SK-N-SH treated with all-trans-retinoic acid at 6 μM for 48 hours (cell line): ENCODE results near the gene RFNG.

ENCODE experiments used
- ARNTL ChIP-seq: fragments of 450-650 bp; formaldehyde crosslinking; IDR thresholded peaks from 2 replicates; pipeline ENCODE4 v1.5.0; 2020; ENCODE audit warnings: low read depth, mild to moderate bottlenecking, moderate library complexity, borderline replicate concordance
- BACH2 ChIP-seq: fragments of 250-450 bp; sonication (Bioruptor Pico); IDR thresholded peaks from 2 replicates; pipeline ENCODE4 v1.9.0; 2021; ENCODE audit warnings: mild to moderate bottlenecking, borderline replicate concordance
- CSDC2 ChIP-seq: fragments of 250-450 bp; sonication (Bioruptor Pico); IDR thresholded peaks from 2 replicates; pipeline ENCODE4 v1.5.0; 2020; ENCODE audit warnings: mild to moderate bottlenecking, moderate library complexity
- ESRRG ChIP-seq: fragments of 250-450 bp; sonication (Bioruptor Pico); IDR thresholded peaks from 2 replicates; pipeline ENCODE4 v1.6.1; 2021; ENCODE audit warnings: mild to moderate bottlenecking
- ISL1 ChIP-seq: fragments of 250-450 bp; sonication (Bioruptor Pico); IDR thresholded peaks from 2 replicates; pipeline ENCODE4 v2.1.2; 2022; ENCODE audit warnings: mild to moderate bottlenecking, moderate library complexity
- POU6F1 ChIP-seq: fragments of 250-450 bp; sonication (Bioruptor Pico); IDR thresholded peaks from 2 replicates; pipeline ENCODE4 v1.8.0; 2021; ENCODE audit warnings: low read depth, mild to moderate bottlenecking, moderate library complexity, borderline replicate concordance
- PPARA ChIP-seq: fragments of 250-450 bp; sonication (Bioruptor Pico); IDR thresholded peaks from 2 replicates; pipeline ENCODE4 v1.5.0; 2020; ENCODE audit warnings: mild to moderate bottlenecking, borderline replicate concordance
- RARB ChIP-seq: fragments of 250-450 bp; sonication (Bioruptor Pico); IDR thresholded peaks from 2 replicates; pipeline ENCODE4 v1.8.0; 2021; ENCODE audit warnings: mild to moderate bottlenecking, moderate library complexity
- SNAI2 ChIP-seq: fragments of 250-450 bp; sonication (Bioruptor Pico); IDR thresholded peaks from 2 replicates; pipeline ENCODE4 v1.5.0; 2020; ENCODE audit warnings: mild to moderate bottlenecking, moderate library complexity
- ZFP3 ChIP-seq: fragments of 250-450 bp; sonication (Bioruptor Pico); IDR thresholded peaks from 2 replicates; pipeline ENCODE4 v1.5.0; 2020; ENCODE audit warnings: mild to moderate bottlenecking, moderate library complexity
- ZFP30 ChIP-seq: fragments of 450-650 bp; formaldehyde crosslinking; IDR thresholded peaks from 2 replicates; pipeline ENCODE4 v1.5.0; 2022; ENCODE audit warnings: mild to moderate bottlenecking, moderate library complexity
- ZNF8 ChIP-seq: fragments of 450-650 bp; formaldehyde crosslinking; IDR thresholded peaks from 2 replicates; pipeline ENCODE4 v1.5.0; 2020; ENCODE audit warnings: mild to moderate bottlenecking, moderate library complexity
- TF ChIP-seq, protein P1 (sequence below): fragments of 250-450 bp; sonication (Bioruptor Pico); IDR thresholded peaks from 2 replicates; pipeline ENCODE4 v1.8.0; 2020; ENCODE audit warnings: mild to moderate bottlenecking, moderate library complexity, borderline replicate concordance
- TF ChIP-seq, protein P2 (sequence below): fragments of 250-450 bp; sonication (Bioruptor Pico); IDR thresholded peaks from 2 replicates; pipeline ENCODE4 v1.5.1; 2020; ENCODE audit warnings: low read depth, mild to moderate bottlenecking, moderate library complexity

- TF ChIP-seq ESRRG (CRISPR knock-in tag) (no peak), ZNF8 (no peak), POU6F1 (no peak), ZFP30 (CRISPR knock-in tag) (no peak), PPARA (no peak), SNAI2 (CRISPR knock-in tag) (no peak), ZFP3 (CRISPR knock-in tag) (no peak), ARNTL (CRISPR knock-in tag) (no peak), RARB (CRISPR knock-in tag) (no peak), CSDC2 (CRISPR knock-in tag) (no peak), BACH2 (no peak), ISL1 (CRISPR knock-in tag) (no peak)
- TF ChIP-seq, protein P1, sequence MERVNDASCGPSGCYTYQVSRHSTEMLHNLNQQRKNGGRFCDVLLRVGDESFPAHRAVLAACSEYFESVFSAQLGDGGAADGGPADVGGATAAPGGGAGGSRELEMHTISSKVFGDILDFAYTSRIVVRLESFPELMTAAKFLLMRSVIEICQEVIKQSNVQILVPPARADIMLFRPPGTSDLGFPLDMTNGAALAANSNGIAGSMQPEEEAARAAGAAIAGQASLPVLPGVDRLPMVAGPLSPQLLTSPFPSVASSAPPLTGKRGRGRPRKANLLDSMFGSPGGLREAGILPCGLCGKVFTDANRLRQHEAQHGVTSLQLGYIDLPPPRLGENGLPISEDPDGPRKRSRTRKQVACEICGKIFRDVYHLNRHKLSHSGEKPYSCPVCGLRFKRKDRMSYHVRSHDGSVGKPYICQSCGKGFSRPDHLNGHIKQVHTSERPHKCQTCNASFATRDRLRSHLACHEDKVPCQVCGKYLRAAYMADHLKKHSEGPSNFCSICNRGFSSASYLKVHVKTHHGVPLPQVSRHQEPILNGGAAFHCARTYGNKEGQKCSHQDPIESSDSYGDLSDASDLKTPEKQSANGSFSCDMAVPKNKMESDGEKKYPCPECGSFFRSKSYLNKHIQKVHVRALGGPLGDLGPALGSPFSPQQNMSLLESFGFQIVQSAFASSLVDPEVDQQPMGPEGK (CRISPR knock-in tag) = no peak
- TF ChIP-seq, protein P2, sequence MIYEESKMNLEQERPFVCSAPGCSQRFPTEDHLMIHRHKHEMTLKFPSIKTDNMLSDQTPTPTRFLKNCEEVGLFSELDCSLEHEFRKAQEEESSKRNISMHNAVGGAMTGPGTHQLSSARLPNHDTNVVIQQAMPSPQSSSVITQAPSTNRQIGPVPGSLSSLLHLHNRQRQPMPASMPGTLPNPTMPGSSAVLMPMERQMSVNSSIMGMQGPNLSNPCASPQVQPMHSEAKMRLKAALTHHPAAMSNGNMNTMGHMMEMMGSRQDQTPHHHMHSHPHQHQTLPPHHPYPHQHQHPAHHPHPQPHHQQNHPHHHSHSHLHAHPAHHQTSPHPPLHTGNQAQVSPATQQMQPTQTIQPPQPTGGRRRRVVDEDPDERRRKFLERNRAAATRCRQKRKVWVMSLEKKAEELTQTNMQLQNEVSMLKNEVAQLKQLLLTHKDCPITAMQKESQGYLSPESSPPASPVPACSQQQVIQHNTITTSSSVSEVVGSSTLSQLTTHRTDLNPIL (CRISPR knock-in tag) = no peak
Measured at GRCh38 chr17:82001571-82002056, 50.0 kb downstream of the RFNG start.
